Measurements from ENCODE around the gene MYO16.

Gene MYO16

DNA sequence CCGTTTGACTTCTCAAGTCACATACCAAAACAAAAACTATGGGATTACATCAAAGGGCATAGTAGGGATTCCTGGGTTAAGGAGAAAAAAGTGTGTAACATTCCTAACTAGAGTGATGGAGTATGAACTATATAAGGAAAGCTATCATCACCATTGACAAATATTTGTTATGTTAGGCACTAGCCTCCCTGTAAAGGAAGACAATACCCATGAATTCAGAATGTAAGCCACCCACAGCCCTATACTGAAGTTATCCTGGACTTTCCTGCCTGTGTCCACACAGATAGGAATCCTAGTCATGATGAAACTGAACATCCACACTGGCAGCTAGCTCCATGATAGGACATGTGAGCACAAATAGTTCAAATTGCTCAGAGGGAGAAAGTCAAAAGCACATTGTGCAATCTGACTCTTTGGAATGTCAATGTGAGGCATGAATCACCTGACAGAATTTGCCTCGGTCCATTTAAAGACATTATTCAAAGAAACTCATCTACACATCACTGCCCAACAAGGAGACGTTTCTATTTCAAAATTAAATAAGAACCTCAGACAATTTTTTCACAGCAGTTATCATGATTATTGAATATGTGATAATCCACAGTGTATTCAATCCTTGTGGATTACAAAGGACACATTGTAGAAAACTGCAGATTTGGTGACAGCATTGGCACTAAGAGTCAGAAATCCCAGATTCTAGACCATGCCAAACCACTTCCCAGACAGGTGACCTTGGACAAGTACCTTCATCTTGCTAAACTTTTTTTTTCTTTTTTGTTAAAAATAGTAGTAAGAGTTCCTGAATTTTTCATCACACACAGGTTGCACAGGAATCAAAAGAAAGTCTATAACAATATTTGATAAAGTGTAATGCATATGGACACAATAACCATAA, 627.7 kb downstream of the MYO16 start:
- DNase-seq: no peak
